SK-N-MC (cell line): ENCODE results near the gene RAB36.

Source experiments
- EZH2 ChIP-seq: fragments of 200-600 bp; sonication (generic); IDR thresholded peaks from one replicate; pipeline ENCODE4 v1.6.1; 2017; ENCODE audit warnings: antibody characterized with exemption
- FOXP2 ChIP-seq: optimal IDR thresholded peaks from 2 replicates; pipeline ENCODE3; 2011; ENCODE audit warnings: mild to moderate bottlenecking, moderate library complexity; ENCODE audit not compliant: insufficient read depth; ENCODE audit errors: extremely low read length, control extremely low read depth
- POLR2AphosphoS5 ChIP-seq: IDR thresholded peaks from 2 replicates; pipeline ENCODE4 v1.6.1; 2012; ENCODE audit warnings: mild to moderate bottlenecking, low read depth, low read length, borderline replicate concordance

- TF ChIP-seq POLR2AphosphoS5 (no peak), EZH2 (no peak), FOXP2 (no peak)
Measured at GRCh38 chr22:23155831-23156230, 10.6 kb downstream of the RAB36 start.
